ENCODE data around the gene PALM.

- TF ChIP-seq, protein P1, sequence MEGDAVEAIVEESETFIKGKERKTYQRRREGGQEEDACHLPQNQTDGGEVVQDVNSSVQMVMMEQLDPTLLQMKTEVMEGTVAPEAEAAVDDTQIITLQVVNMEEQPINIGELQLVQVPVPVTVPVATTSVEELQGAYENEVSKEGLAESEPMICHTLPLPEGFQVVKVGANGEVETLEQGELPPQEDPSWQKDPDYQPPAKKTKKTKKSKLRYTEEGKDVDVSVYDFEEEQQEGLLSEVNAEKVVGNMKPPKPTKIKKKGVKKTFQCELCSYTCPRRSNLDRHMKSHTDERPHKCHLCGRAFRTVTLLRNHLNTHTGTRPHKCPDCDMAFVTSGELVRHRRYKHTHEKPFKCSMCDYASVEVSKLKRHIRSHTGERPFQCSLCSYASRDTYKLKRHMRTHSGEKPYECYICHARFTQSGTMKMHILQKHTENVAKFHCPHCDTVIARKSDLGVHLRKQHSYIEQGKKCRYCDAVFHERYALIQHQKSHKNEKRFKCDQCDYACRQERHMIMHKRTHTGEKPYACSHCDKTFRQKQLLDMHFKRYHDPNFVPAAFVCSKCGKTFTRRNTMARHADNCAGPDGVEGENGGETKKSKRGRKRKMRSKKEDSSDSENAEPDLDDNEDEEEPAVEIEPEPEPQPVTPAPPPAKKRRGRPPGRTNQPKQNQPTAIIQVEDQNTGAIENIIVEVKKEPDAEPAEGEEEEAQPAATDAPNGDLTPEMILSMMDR (IDR thresholded peaks at IDR 0.05; ENCODE audit: low read length), result no peak
- TF ChIP-seq EZH2phosphoT487 (IDR thresholded peaks at IDR 0.05; ENCODE audit: low read length), result no peak
Measured at GRCh38 chr19:748274-748598, 39.5 kb downstream of the PALM start.
